Measurements from ENCODE around the gene SKAP1. TPM values are rescaled to one million over a fixed set of nuclear protein-coding genes. Genes with fewer than 3 reads are reported as not detected.
"Not testable (repeated sequence)": the region's sequence is repeated elsewhere in the genome, so short reads cannot be mapped to it uniquely, and the experiment has no call there.

Gene SKAP1
- total RNA-seq, 1 donor from 2014 or later, result 1.0 TPM

GRCh38 chr17:48191362-48191761 lies 238.7 kb downstream of the SKAP1 start:
- Histone ChIP-seq H3K4me3 (ENCODE audit: low read length in 3 of 3) (no peak overlapping the region), H3K9me3 (ENCODE audit: control insufficient read depth in 3 of 3, low read length in 3 of 3) (no peaks in the 10 kb centered on the region), H3K36me3 (ENCODE audit: control insufficient read depth in 3 of 3, insufficient read depth in 3 of 3, low read length in 3 of 3) (no peaks in the 10 kb centered on the region), H3K27ac (ENCODE audit: low read depth, low read length) (no peak overlapping the region), H3K9ac (ENCODE audit: low read depth in 1 of 3, low read length in 3 of 3) (no peak overlapping the region), H3K4me1 (ENCODE audit: control insufficient read depth in 3 of 3, insufficient read depth in 3 of 3, low read length in 3 of 3) (no peaks in the 10 kb centered on the region), H3K27me3 (ENCODE audit: control insufficient read depth in 3 of 3, insufficient read depth in 3 of 3, low read length in 3 of 3) (peaks cover 15 to 31% (median 26%) of the 10 kb centered on the region in 3 donors)

GRCh38 chr17:48190871-48191270 lies 239.1 kb downstream of the SKAP1 start:
- H3K27me3 ChIP-seq (ENCODE audit: control insufficient read depth in 3 of 3, insufficient read depth in 3 of 3, low read length in 3 of 3), result peaks cover 15 to 27% (median 26%) of the 10 kb centered on the region in 3 donors
- no peak overlapping the region for H3K27ac ChIP-seq (ENCODE audit: low read depth, low read length)
- no peaks in the 10 kb centered on the region for H3K9me3 ChIP-seq (ENCODE audit: control insufficient read depth in 3 of 3, low read length in 3 of 3)
- no peak overlapping the region for H3K4me3 ChIP-seq (ENCODE audit: low read length in 3 of 3)
- no peaks in the 10 kb centered on the region for H3K36me3 ChIP-seq (ENCODE audit: control insufficient read depth in 3 of 3, insufficient read depth in 3 of 3, low read length in 3 of 3)
- no peak overlapping the region for H3K9ac ChIP-seq (ENCODE audit: low read depth in 1 of 3, low read length in 3 of 3)
- H3K4me1 ChIP-seq (ENCODE audit: control insufficient read depth in 3 of 3, insufficient read depth in 3 of 3, low read length in 3 of 3), result no peaks in the 10 kb centered on the region

- no peak overlapping the region for H3K9ac ChIP-seq (ENCODE audit: low read depth in 1 of 3, low read length in 3 of 3)
- no peaks in the 10 kb centered on the region for H3K36me3 ChIP-seq (ENCODE audit: control insufficient read depth in 3 of 3, insufficient read depth in 3 of 3, low read length in 3 of 3)
- H3K4me3 ChIP-seq (ENCODE audit: low read length in 3 of 3), result no peak overlapping the region
- H3K4me1 ChIP-seq (ENCODE audit: control insufficient read depth in 3 of 3, insufficient read depth in 3 of 3, low read length in 3 of 3), result no peaks in the 10 kb centered on the region
- no peak overlapping the region for H3K27ac ChIP-seq (ENCODE audit: low read depth, low read length)
- peaks cover 19 to 23% (median 19%) of the 10 kb centered on the region in 3 donors for H3K27me3 ChIP-seq (ENCODE audit: control insufficient read depth in 3 of 3, insufficient read depth in 3 of 3, low read length in 3 of 3)
- H3K9me3 ChIP-seq (ENCODE audit: control insufficient read depth in 3 of 3, low read length in 3 of 3), result no peaks in the 10 kb centered on the region
These were observed 242.0 kb downstream of the SKAP1 start for GRCh38 chr17:48187872-48188608.

- not testable (repeated sequence) for H3K4me3 ChIP-seq (ENCODE audit: low read length in 3 of 3); H3K36me3 ChIP-seq (ENCODE audit: control insufficient read depth in 3 of 3, insufficient read depth in 3 of 3, low read length in 3 of 3); H3K9ac ChIP-seq (ENCODE audit: low read depth in 1 of 3, low read length in 3 of 3); H3K4me1 ChIP-seq (ENCODE audit: control insufficient read depth in 3 of 3, insufficient read depth in 3 of 3, low read length in 3 of 3); H3K9me3 ChIP-seq (ENCODE audit: control insufficient read depth in 3 of 3, low read length in 3 of 3); H3K27ac ChIP-seq (ENCODE audit: low read depth, low read length)
- H3K27me3 ChIP-seq (ENCODE audit: control insufficient read depth in 3 of 3, insufficient read depth in 3 of 3, low read length in 3 of 3), result peaks cover 18 to 21% (median 20%) of the 10 kb centered on the region in 3 donors
These were observed 243.7 kb downstream of the SKAP1 start for GRCh38 chr17:48186317-48186716.

GRCh38 chr17:48184721-48185120 lies 245.3 kb downstream of the SKAP1 start:
- Histone ChIP-seq H3K4me1 (ENCODE audit: control insufficient read depth in 3 of 3, insufficient read depth in 3 of 3, low read length in 3 of 3) (no peaks in the 10 kb centered on the region), H3K36me3 (ENCODE audit: control insufficient read depth in 3 of 3, insufficient read depth in 3 of 3, low read length in 3 of 3) (no peaks in the 10 kb centered on the region), H3K9ac (ENCODE audit: low read depth in 1 of 3, low read length in 3 of 3) (no peak overlapping the region), H3K27ac (ENCODE audit: low read depth, low read length) (no peak overlapping the region), H3K27me3 (ENCODE audit: control insufficient read depth in 3 of 3, insufficient read depth in 3 of 3, low read length in 3 of 3) (peaks cover 21 to 25% (median 23%) of the 10 kb centered on the region in 3 donors), H3K4me3 (ENCODE audit: low read length in 3 of 3) (no peak overlapping the region), H3K9me3 (ENCODE audit: control insufficient read depth in 3 of 3, low read length in 3 of 3) (no peaks in the 10 kb centered on the region)

GRCh38 chr17:48181653-48182052 lies 248.4 kb downstream of the SKAP1 start:
- Histone ChIP-seq H3K27me3 (ENCODE audit: control insufficient read depth in 3 of 3, insufficient read depth in 3 of 3, low read length in 3 of 3) (peaks cover 14 to 19% (median 18%) of the 10 kb centered on the region in 3 donors), H3K9me3 (ENCODE audit: control insufficient read depth in 3 of 3, low read length in 3 of 3) (no peaks in the 10 kb centered on the region), H3K36me3 (ENCODE audit: control insufficient read depth in 3 of 3, insufficient read depth in 3 of 3, low read length in 3 of 3) (no peaks in the 10 kb centered on the region), H3K9ac (ENCODE audit: low read depth in 1 of 3, low read length in 3 of 3) (no peak overlapping the region), H3K27ac (ENCODE audit: low read depth, low read length) (no peak overlapping the region), H3K4me3 (ENCODE audit: low read length in 3 of 3) (no peak overlapping the region), H3K4me1 (ENCODE audit: control insufficient read depth in 3 of 3, insufficient read depth in 3 of 3, low read length in 3 of 3) (no peaks in the 10 kb centered on the region)

- peaks cover 14 to 19% (median 17%) of the 10 kb centered on the region in 3 donors for H3K27me3 ChIP-seq (ENCODE audit: control insufficient read depth in 3 of 3, insufficient read depth in 3 of 3, low read length in 3 of 3)
- H3K4me1 ChIP-seq (ENCODE audit: control insufficient read depth in 3 of 3, insufficient read depth in 3 of 3, low read length in 3 of 3), result no peaks in the 10 kb centered on the region
- H3K4me3 ChIP-seq (ENCODE audit: low read length in 3 of 3), result no peak overlapping the region
- no peak overlapping the region for H3K27ac ChIP-seq (ENCODE audit: low read depth, low read length)
- no peaks in the 10 kb centered on the region for H3K36me3 ChIP-seq (ENCODE audit: control insufficient read depth in 3 of 3, insufficient read depth in 3 of 3, low read length in 3 of 3)
- H3K9ac ChIP-seq (ENCODE audit: low read depth in 1 of 3, low read length in 3 of 3), result no peak overlapping the region
- H3K9me3 ChIP-seq (ENCODE audit: control insufficient read depth in 3 of 3, low read length in 3 of 3), result no peaks in the 10 kb centered on the region
These were observed 249.0 kb downstream of the SKAP1 start for GRCh38 chr17:48180842-48181629.

GRCh38 chr17:48179071-48179945 lies 250.7 kb downstream of the SKAP1 start:
- peaks cover 5 to 9% (median 7%) of the 10 kb centered on the region in 3 donors for H3K27me3 ChIP-seq (ENCODE audit: control insufficient read depth in 3 of 3, insufficient read depth in 3 of 3, low read length in 3 of 3)

GRCh38 chr17:48178317-48178716 lies 251.7 kb downstream of the SKAP1 start:
- H3K36me3 ChIP-seq (ENCODE audit: control insufficient read depth in 3 of 3, insufficient read depth in 3 of 3, low read length in 3 of 3), result no peaks in the 10 kb centered on the region
- H3K9me3 ChIP-seq (ENCODE audit: control insufficient read depth in 3 of 3, low read length in 3 of 3), result no peaks in the 10 kb centered on the region
- H3K9ac ChIP-seq (ENCODE audit: low read depth in 1 of 3, low read length in 3 of 3), result no peak overlapping the region
- no peaks in the 10 kb centered on the region for H3K4me1 ChIP-seq (ENCODE audit: control insufficient read depth in 3 of 3, insufficient read depth in 3 of 3, low read length in 3 of 3)
- H3K4me3 ChIP-seq (ENCODE audit: low read length in 3 of 3), result no peak overlapping the region
- no peak overlapping the region for H3K27ac ChIP-seq (ENCODE audit: low read depth, low read length)
- peaks cover 5 to 6% (median 6%) of the 10 kb centered on the region in 3 donors for H3K27me3 ChIP-seq (ENCODE audit: control insufficient read depth in 3 of 3, insufficient read depth in 3 of 3, low read length in 3 of 3)

More at GRCh38 chr17:48179071-48179945, 250.7 kb downstream of the SKAP1 start:
- Histone ChIP-seq H3K9ac (ENCODE audit: low read depth in 1 of 3, low read length in 3 of 3) (no peak overlapping the region), H3K9me3 (ENCODE audit: control insufficient read depth in 3 of 3, low read length in 3 of 3) (no peaks in the 10 kb centered on the region), H3K36me3 (ENCODE audit: control insufficient read depth in 3 of 3, insufficient read depth in 3 of 3, low read length in 3 of 3) (no peaks in the 10 kb centered on the region), H3K4me3 (ENCODE audit: low read length in 3 of 3) (no peak overlapping the region), H3K4me1 (ENCODE audit: control insufficient read depth in 3 of 3, insufficient read depth in 3 of 3, low read length in 3 of 3) (no peaks in the 10 kb centered on the region), H3K27ac (ENCODE audit: low read depth, low read length) (no peak overlapping the region)
